RWPE1 (cell line): ENCODE data around the gene MYO7B.

Experiments
- CTCF ChIA-PET: fragments of 350-600 bp; sonication (Branson Sonifier 250); formaldehyde crosslinking; extraction: SDS; loops from one replicate; lab custom pipeline; 2021; lab: Yijun Ruan, JAX
- POLR2A ChIA-PET: fragments of 400-600 bp; formaldehyde crosslinking; extraction: SDS; loops from one replicate; lab custom pipeline; 2020; ENCODE audit warnings: antibody characterized with exemption; ENCODE audit not compliant: low non-redundant PET; lab: Yijun Ruan, JAX
- DNase-seq: peaks from one replicate; pipeline ENCODE4 v3.0.0; 2012; ENCODE audit warnings: low spot score
- H3K27ac ChIP-seq: fragments of 450-650 bp; 2 replicates; pipeline ENCODE4 v1.5.1; 2017
- CTCF ChIP-seq: fragments of 450-650 bp; conservative IDR thresholded peaks from 2 replicates; pipeline ENCODE4 v1.5.1; 2017; ENCODE audit warnings: low read depth, mild to moderate bottlenecking

MYO7B gene

GRCh38 chr2:127597984-127598380 is 62.5 kb downstream of the MYO7B start:
- TF ChIP-seq CTCF = no peak
- no peak for DNase-seq
- CTCF ChIA-PET = no interaction called here
- POLR2A ChIA-PET = no interaction called here
- no peak overlapping the region for H3K27ac ChIP-seq

- H3K27ac ChIP-seq = no peak overlapping the region
- no peak for DNase-seq
- TF ChIP-seq CTCF = no peak
- POLR2A ChIA-PET = no interaction called here
- CTCF ChIA-PET = interaction anchor here (1.0 kb wide), 1 partner anchor 51 kb away, joined by 3 read pairs; no protein-coding TSS in a partner anchor
Measured at GRCh38 chr2:127598711-127599110, 63.2 kb downstream of the MYO7B start.

- CTCF ChIA-PET = interaction anchor here (0.7 to 1.0 kb wide), 2 partner anchors 17 to 51 kb away, joined by 3 to 6 read pairs; no protein-coding TSS in a partner anchor
- no peak for DNase-seq
- H3K27ac ChIP-seq = no peak overlapping the region
- TF ChIP-seq CTCF = no peak
- POLR2A ChIA-PET = no interaction called here
Measured at GRCh38 chr2:127599211-127599610, 63.7 kb downstream of the MYO7B start.

GRCh38 chr2:127604986-127605385 is 69.5 kb downstream of the MYO7B start:
- CTCF ChIA-PET = interaction anchor here (0.7 kb wide), 1 partner anchor 69 kb away, joined by 3 read pairs; no protein-coding TSS in a partner anchor
- no peak overlapping the region for H3K27ac ChIP-seq
- DNase-seq = no peak
- no peak for TF ChIP-seq CTCF
- POLR2A ChIA-PET = no interaction called here

GRCh38 chr2:127605691-127606263 is 70.3 kb downstream of the MYO7B start:
- no peak for DNase-seq
- no peak overlapping the region for H3K27ac ChIP-seq
- no peak for TF ChIP-seq CTCF
- POLR2A ChIA-PET = no interaction called here
- CTCF ChIA-PET = no interaction called here

GRCh38 chr2:127606625-127607398 is 71.3 kb downstream of the MYO7B start:
- ChIA-PET CTCF (interaction anchor here (1.2 kb wide), 1 partner anchor 16 kb away, joined by 3 read pairs; no protein-coding TSS in a partner anchor), POLR2A (no interaction called here)
- no peak for TF ChIP-seq CTCF
- H3K27ac ChIP-seq = no peak overlapping the region
- no peak for DNase-seq
